GM18868 (cell line): ENCODE results near the gene HSPB7.
"Not testable (repeated sequence)": the region's sequence is repeated elsewhere in the genome, so short reads cannot be mapped to it uniquely, and the experiment has no call there.

Experiments
- ATAC-seq: cut with Tn5 transposase; IDR thresholded peaks from one replicate; pipeline ENCODE4 v1.9.1; 2021; ENCODE audit warnings: mild to moderate bottlenecking, moderate library complexity; ENCODE audit not compliant: unreplicated experiment

Gene HSPB7

DNA sequence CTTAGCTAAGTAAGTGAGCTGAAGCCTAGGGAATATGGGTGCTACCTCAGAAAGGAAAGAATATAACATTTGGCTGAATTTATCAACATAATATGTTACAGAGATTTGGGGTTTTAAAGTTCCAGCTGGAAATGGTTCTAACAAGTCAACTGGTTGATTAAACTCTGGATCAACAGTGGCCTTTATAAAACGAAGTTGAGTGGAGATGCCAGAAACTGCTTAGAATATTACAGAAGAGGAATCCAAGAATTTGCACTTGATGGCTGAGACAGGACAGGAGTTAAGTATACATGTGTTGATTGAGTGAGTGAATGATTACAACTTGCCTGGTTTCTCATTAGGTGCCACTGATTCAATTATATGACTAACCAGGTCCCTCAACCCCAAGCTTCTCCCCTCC lies 34.6 kb downstream of the HSPB7 start:
- ATAC-seq, result no peak

DNA sequence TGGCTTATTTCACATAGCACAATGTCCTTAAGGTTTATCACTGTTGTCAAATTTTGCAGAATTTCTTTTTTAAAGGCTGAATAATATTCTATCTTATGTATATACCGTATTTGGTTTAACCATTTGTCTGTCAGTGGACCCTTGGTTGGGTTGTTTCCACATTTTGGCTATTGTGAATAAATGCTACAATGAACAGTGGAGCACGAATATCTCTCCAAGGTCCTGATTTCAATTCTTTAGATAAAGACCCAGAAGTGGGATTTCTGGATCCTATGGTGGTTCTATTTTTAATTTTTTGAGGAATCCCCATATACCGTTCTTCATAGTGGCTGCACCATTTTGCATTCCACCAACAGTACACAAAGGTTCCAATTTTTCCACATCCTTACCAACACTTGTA lies 36.2 kb downstream of the HSPB7 start:
- no peak for ATAC-seq

GRCh38 chr1:15977947-15978346 lies 39.9 kb downstream of the HSPB7 start:
- not testable (repeated sequence) for ATAC-seq

- peak; percentile 70 for ATAC-seq
Measured at GRCh38 chr1:15975805-15976680, 41.8 kb downstream of the HSPB7 start, which contains the start of gene ZBTB17. Gene ZBTB17, minus strand, starts transcription at chr1:15976101. Its CDS starts 27,606 bp downstream, at chr1:15948495.

- ATAC-seq, result peak; percentile 58
Measured at GRCh38 chr1:15975358-15975804, 42.5 kb downstream of the HSPB7 start.

DNA sequence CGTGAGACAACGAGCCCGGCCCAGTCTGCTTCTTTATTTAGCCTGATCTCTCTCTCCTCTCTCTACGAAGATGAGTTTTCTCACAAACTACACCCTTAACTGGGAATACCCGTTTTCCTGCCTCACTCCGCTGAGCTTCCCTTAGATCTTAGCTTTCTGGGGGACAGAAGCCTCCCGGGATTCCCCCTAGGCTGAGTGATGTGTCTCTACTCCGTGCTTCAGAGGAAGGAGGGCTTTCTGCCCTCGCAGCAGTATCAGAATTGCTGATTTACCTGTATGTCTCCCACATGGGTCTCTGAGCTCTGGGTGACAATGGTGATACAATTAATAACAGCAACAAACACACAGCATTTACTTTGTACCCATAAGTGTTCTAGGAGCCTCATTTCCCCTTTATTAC lies 43.0 kb downstream of the HSPB7 start:
- ATAC-seq, result peak; percentile 47

DNA sequence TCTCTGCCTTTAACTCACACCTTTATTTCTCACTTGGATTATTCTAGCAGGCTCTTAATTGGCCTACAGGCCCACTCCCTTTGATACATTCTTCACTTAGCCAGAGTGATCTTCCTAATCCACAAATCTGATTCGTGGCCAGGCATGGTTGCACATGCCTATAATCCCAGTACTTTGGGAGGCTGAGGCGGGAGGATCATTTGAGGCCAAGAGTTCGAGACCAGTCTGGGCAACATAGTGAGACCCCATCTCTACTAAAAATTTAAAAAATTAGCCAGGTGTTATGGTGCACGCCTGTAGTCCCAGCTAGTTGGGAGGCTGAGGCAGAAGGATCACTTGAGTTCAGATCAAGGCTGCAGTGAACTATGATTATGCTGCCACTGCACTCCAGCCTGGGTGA lies 44.1 kb downstream of the HSPB7 start:
- ATAC-seq, result no peak

- ATAC-seq, result no peak
Measured at GRCh38 chr1:15972409-15972808, 45.4 kb downstream of the HSPB7 start.

DNA sequence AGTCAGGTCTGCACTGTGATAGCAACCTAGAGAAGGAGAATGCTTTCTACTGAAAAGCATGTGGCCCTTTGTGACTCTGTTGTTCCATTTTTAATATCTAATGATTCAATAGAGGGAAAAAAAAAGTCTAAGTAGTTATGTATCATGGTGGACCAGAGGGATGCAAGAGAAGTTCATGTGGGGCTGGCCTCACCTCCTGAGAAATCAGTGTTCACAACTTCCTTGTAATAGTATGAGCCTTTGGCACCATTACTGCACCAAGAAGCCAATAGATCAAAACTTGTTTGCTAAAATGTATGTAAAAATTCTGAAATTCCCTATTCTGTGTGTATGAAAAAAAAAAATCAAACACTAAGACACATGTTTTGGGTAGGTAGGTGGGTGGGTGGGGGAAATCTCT lies 46.9 kb downstream of the HSPB7 start:
- no peak for ATAC-seq

GRCh38 chr1:15969321-15969880 lies 48.4 kb downstream of the HSPB7 start:
- no peak for ATAC-seq

DNA sequence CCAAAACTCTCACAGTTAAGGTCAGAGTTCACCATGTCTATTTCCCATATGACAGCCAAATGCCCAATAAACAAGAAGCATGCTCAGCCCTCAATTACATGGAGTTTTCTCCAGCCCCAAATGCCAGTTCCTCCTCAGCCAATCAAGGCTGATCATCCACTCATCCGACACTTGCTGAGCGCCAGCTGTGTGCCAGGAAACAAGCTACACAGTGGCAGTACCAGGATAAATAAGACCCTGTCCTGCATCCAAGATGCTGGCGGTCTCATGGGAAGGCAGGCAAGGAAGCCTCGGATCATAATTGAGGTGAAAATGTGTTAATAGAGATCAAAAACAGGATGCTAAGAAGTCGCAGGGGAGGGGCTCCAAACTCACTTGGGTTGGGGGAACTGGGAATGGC lies 49.7 kb downstream of the HSPB7 start:
- no peak for ATAC-seq

DNA sequence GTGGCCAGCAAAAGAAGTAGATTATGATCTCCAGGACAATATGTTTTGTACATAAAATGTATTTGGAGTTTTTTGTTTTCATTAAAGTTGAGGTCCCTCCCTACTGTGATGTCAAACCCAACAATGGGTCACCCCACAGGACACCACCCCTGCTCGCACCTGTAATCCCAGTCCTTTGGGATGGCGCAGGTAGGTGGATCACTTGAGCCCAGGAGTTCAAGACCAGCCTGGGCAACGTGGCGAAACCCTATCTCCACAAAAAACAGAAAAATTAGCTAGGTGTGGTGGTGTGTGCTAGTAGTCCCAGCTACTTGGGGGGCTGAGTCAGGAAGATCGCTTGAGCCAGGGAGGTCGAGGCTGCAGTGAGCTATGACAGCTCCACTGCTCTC lies 50.9 kb downstream of the HSPB7 start:
- ATAC-seq, result no peak

DNA sequence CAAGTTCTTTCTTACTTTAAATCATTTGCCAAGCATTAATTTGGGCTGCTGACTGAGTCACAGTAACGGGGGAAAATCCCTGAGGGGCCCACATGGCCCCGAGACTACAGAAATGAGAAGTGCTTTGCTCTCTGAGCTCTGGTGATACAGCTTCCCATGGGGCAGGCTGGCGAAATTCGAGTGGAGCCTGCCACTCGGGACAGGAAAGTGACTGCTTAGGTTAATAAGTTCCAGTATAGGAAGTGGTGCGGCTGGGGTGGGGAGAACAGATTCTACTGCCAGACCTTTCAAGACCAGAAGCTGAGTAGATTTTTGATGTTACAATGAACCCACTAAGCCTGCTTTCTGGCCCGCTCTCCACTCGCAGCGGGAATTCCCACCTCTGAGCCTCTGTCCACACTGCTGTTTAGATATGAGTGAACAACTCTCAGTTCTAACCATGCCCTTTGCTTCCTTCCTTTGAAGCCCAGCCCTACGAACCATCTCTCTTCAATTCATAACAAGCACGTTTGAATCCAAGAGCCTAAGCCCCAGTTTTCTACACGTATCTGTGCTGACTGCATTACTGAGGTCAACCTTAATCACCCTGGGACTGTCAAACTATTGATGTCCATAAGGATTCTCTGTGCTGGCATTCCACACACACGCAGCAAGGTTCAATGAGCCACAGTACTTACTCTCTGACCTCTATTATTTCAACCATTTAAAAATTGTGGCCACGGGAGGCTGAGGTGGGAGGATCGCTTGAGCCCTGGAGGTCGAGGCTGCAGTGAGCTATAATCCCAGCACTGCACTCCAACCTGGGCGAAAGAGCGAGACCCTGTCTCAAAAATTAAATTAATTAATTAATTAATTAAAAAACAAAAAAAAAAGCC lies 51.5 kb downstream of the HSPB7 start:
- ATAC-seq, result peak; percentile 75

DNA sequence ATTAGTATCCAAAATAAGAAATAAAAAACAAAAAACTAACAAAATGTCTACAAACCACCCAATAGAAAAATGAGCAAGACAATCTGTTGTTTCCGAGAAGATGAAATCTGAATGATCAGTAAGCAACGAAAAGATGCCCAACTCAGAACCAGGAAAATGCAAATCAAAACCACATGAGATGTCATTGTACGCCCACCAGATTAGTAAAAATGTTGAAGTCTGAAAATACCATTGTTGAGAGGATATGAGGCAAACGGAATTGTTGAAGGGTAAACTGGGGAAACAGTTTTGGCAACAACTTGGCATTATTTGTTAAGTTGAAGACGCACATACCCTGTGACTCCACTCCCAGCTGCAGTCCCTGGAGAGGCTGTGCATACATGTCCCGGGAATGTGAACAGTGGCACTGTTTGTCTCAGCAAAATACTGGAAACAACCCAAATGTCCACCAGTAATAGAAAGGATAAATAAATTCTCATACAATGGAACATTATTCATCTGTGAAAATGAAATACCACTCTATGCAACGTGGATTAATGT lies 52.5 kb downstream of the HSPB7 start:
- ATAC-seq, result no peak
